BJ (cell line): ENCODE data around the gene TMEM201. TPM values are rescaled to one million over a fixed set of nuclear protein-coding genes. Genes with fewer than 3 reads are reported as not detected.

Source experiments
- CTCF ChIA-PET: fragments of 350-600 bp; formaldehyde crosslinking; extraction: SDS; loops from one replicate; lab custom pipeline; 2021; ENCODE audit warnings: antibody characterized with exemption, inconsistent platforms; lab: Yijun Ruan, JAX
- POLR2A ChIA-PET: fragments of 300-600 bp; sonication (Branson Sonifier 250); formaldehyde crosslinking; extraction: SDS; loops from one replicate; lab custom pipeline; 2021; ENCODE audit warnings: antibody characterized with exemption; lab: Charles Lee
- DNase-seq: peaks from one replicate; pipeline ENCODE4 v3.0.0-alpha.2; 2011; ENCODE audit warnings: low read depth
- H3K27me3 ChIP-seq: 2 replicates; pipeline ENCODE4 v1.6.0; 2011; ENCODE audit warnings: low read length; ENCODE audit not compliant: control insufficient read depth, insufficient read depth
- H3K36me3 ChIP-seq: 2 replicates; pipeline ENCODE4 v1.5.1; 2011; ENCODE audit warnings: low read length; ENCODE audit not compliant: control insufficient read depth, insufficient read depth
- H3K4me3 ChIP-seq: 2 replicates; pipeline ENCODE4 v1.5.1; 2011; ENCODE audit warnings: low read depth, mild to moderate bottlenecking, control low read depth, low read length
- CTCF ChIP-seq: IDR thresholded peaks from 2 replicates; pipeline ENCODE4 v1.5.1; 2011; ENCODE audit warnings: low read depth, mild to moderate bottlenecking, control low read depth, inconsistent platforms, low read length, moderate library complexity; ENCODE audit not compliant: insufficient read depth
- polyA plus RNA-seq: library from polyadenylated mRNA; depleted of rRNA; stranded (reverse); fragments of >200 nt; gene quantifications from 2 replicates; pipeline ENCODE4 v1.2.3, GENCODE V29; 2011

Gene TMEM201
- polyA plus RNA-seq, 1 experiment: 2.9 TPM

GRCh38 chr1:9606458-9606857 is 17.7 kb downstream of the TMEM201 start:
- DNase-seq: no peak
- H3K4me3 ChIP-seq: no peak overlapping the region
- no peaks in the 10 kb centered on the region for H3K27me3 ChIP-seq
- ChIA-PET POLR2A (no interaction called here), CTCF (no interaction called here)
- peaks cover 18% of the 10 kb centered on the region for H3K36me3 ChIP-seq
- TF ChIP-seq CTCF: no peak

- Histone ChIP-seq H3K36me3 (peaks cover 14% of the 10 kb centered on the region), H3K4me3 (no peak overlapping the region), H3K27me3 (no peaks in the 10 kb centered on the region)
- DNase-seq: no peak
- ChIA-PET CTCF (no interaction called here), POLR2A (no interaction called here)
- TF ChIP-seq CTCF: no peak
Observed at GRCh38 chr1:9606948-9607347, 18.2 kb downstream of the TMEM201 start.

- POLR2A ChIA-PET: no interaction called here
- Histone ChIP-seq H3K36me3 (peaks cover 11% of the 10 kb centered on the region), H3K27me3 (no peaks in the 10 kb centered on the region), H3K4me3 (no peak overlapping the region)
- TF ChIP-seq CTCF: no peak
- no peak for DNase-seq
- CTCF ChIA-PET: no interaction called here
Observed at GRCh38 chr1:9607352-9607751, 18.6 kb downstream of the TMEM201 start.

GRCh38 chr1:9609998-9610397 is 21.3 kb downstream of the TMEM201 start:
- TF ChIP-seq CTCF: no peak
- ChIA-PET CTCF (interaction anchor here (0.6 to 1.2 kb wide), 2 partner anchors 10 to 37 kb away, joined by 3 read pairs; no protein-coding TSS in a partner anchor), POLR2A (no interaction called here)
- Histone ChIP-seq H3K36me3 (peaks cover 12% of the 10 kb centered on the region), H3K4me3 (no peak overlapping the region), H3K27me3 (no peaks in the 10 kb centered on the region)
- DNase-seq: no peak

GRCh38 chr1:9610548-9610947 is 21.8 kb downstream of the TMEM201 start:
- DNase-seq: no peak
- H3K36me3 ChIP-seq: peaks cover 12% of the 10 kb centered on the region
- H3K27me3 ChIP-seq: no peaks in the 10 kb centered on the region
- no peak for TF ChIP-seq CTCF
- ChIA-PET CTCF (interaction anchor here (0.9 to 1.2 kb wide), 2 partner anchors 11 to 13 kb away, joined by 3 read pairs; no protein-coding TSS in a partner anchor), POLR2A (no interaction called here)
- H3K4me3 ChIP-seq: no peak overlapping the region
